Measurements from ENCODE around the gene EEIG1. TPM values are rescaled to one million over a fixed set of nuclear protein-coding genes. Genes with fewer than 3 reads are reported as not detected.

EEIG1 gene
- total RNA-seq, 1 donor from 2014 or later, result 32.8 TPM

DNA sequence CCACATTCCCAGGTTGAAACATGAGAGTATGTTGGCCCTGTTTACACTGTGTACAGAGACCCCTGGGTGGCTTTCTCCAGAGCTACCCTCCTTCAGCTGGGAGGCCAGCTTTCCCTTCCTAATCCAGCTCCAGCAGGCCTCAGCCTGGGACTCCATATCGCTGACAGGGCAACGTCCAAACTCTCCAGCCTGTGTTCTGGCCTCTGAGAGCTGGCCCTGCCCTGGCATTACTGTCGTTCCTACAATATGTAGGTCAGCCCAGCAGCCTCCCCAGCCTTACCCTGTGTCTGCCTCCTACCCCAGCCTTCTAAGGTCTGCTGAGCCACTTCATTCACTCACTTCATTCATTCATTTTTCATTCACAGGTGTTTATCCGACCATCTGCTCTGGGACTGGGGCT lies 8.3 kb upstream of the EEIG1 start:
- Histone ChIP-seq H3K4me3 (no peak overlapping the region), H3K4me1 (no peaks in the 10 kb centered on the region), H3K36me3 (no peaks in the 10 kb centered on the region), H3K9me3 (no peaks in the 10 kb centered on the region), H3K27me3 (no peaks in the 10 kb centered on the region), H3K27ac (no peak overlapping the region)
- no peak for DNase-seq (ENCODE audit: low spot score in 2 of 2)
- TF ChIP-seq, protein P1, sequence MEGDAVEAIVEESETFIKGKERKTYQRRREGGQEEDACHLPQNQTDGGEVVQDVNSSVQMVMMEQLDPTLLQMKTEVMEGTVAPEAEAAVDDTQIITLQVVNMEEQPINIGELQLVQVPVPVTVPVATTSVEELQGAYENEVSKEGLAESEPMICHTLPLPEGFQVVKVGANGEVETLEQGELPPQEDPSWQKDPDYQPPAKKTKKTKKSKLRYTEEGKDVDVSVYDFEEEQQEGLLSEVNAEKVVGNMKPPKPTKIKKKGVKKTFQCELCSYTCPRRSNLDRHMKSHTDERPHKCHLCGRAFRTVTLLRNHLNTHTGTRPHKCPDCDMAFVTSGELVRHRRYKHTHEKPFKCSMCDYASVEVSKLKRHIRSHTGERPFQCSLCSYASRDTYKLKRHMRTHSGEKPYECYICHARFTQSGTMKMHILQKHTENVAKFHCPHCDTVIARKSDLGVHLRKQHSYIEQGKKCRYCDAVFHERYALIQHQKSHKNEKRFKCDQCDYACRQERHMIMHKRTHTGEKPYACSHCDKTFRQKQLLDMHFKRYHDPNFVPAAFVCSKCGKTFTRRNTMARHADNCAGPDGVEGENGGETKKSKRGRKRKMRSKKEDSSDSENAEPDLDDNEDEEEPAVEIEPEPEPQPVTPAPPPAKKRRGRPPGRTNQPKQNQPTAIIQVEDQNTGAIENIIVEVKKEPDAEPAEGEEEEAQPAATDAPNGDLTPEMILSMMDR (IDR thresholded peaks at IDR 0.05), result no peak
- intact Hi-C loops (cut with DNase I), result no loop called here

DNA sequence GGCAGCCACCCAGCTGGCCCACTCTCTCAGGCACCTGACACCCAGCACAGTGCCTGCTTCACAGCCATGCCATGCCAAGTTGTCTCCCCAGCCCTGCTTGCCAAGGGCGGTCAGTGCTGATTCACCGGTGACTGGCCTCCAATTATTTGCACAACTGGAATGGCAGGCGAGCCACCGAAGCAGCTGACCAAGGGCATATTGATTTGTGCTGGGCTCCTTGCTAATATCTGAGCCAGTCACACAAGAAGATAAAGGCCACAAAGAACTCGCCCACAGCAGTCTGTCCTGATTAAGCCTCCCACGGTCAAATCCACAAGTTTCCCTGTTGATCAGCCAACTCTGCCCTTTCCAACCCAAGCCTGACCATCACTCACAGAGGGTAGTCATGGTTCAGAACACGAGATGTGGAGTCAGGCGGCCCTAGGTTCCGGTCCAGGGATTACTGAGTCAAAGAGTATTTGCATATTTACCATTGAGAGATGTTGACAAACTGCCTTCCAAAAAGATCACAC lies 6.4 kb upstream of the EEIG1 start:
- intact Hi-C loops (cut with DNase I), result no loop called here

DNA sequence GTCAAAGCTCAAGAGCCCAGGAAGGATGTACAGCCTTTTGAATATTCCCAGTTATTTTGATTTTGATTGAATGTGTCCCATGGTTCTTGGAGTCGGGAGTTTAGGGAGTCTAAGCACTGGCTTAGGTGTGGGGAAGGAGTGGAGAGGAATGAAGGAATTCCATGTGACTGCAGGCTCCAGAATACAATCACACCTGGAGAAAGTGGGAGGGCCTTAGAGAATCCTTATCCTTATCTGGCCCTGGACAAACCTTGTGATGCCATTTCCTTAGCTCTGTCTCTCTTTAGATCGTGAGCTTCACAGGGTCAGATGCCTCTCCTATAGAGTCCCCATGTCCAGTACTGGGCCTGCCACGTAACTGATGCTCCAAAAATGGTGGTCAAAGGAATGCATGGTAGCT lies 4.2 kb upstream of the EEIG1 start:
- TF ChIP-seq, protein P1 (IDR thresholded peaks at IDR 0.05), result no peak
- intact Hi-C loops (cut with DNase I), result no loop called here
- H3K9me3 ChIP-seq, result no peaks in the 10 kb centered on the region
- H3K4me1 ChIP-seq, result peaks cover 0 to 7% of the 10 kb centered on the region in 2 donors
- DNase-seq (ENCODE audit: low spot score in 2 of 2), result no peak
- H3K27me3 ChIP-seq, result no peaks in the 10 kb centered on the region
- H3K36me3 ChIP-seq, result no peaks in the 10 kb centered on the region
- H3K27ac ChIP-seq, result no peak overlapping the region
- no peak overlapping the region for H3K4me3 ChIP-seq

More for the DNA sequence above, 6.4 kb upstream of the EEIG1 start:
- no peak overlapping the region for H3K4me3 ChIP-seq
- H3K4me1 ChIP-seq, result no peaks in the 10 kb centered on the region
- H3K27ac ChIP-seq, result no peak overlapping the region
- no peaks in the 10 kb centered on the region for H3K9me3 ChIP-seq
- DNase-seq (ENCODE audit: low spot score in 2 of 2), result no peak
- H3K36me3 ChIP-seq, result no peaks in the 10 kb centered on the region
- H3K27me3 ChIP-seq, result no peaks in the 10 kb centered on the region
- TF ChIP-seq, protein P1 (IDR thresholded peaks at IDR 0.05), result no peak

DNA sequence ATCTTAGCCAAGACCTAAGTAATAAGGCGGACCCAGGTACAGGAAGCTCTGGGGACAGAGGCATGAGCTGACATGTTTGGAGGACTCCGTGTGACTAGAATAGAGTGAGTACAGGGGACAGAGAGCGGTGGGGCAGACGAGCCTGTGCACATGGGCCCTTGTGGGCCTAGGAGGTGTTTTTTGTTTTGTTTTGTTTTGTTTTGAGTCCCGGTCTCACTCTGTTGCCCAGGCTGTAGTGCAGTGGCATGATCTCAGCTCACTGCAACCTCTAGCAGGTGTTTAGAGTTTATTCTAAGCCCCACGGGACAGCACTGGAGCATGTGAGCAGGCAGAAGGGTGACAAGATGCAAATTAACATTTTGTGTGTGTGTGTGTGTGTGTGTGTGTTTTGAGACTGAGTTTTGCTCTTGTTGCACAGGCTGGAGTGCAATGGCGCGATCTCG lies 3.1 kb upstream of the EEIG1 start:
- TF ChIP-seq, protein P1 (IDR thresholded peaks at IDR 0.05), result no peak
- Histone ChIP-seq H3K27me3 (no peaks in the 10 kb centered on the region), H3K4me3 (no peak overlapping the region), H3K36me3 (no peaks in the 10 kb centered on the region), H3K4me1 (peaks cover 6 to 8% of the 10 kb centered on the region in 2 donors), H3K27ac (no peak overlapping the region), H3K9me3 (no peaks in the 10 kb centered on the region)
- intact Hi-C loops (cut with DNase I), result no loop called here
- DNase-seq (ENCODE audit: low spot score in 2 of 2), result no peak

DNA sequence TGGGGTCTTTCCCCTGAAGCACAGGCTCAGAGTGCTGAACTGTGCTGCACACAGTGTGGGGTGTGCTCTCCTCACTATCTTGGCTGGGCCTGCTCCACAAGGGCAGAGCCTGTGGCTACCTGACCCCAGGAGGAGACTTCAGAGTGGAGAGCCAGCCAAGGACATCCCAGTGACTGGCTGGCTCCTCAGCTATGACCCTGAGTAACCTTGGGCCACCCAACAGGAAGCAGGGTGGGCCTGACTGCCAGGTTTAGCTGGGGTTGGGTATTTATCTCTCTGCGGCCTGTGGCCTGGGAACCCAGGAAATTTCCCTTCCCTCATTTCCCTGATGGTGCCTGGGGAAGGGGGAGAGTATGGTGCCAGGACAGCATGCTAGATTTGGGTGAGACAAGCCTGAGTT lies 2.1 kb upstream of the EEIG1 start:
- Histone ChIP-seq H3K27me3 (no peaks in the 10 kb centered on the region), H3K4me1 (peaks cover 11 to 18% of the 10 kb centered on the region in 2 donors), H3K4me3 (no peak overlapping the region), H3K27ac (no peak overlapping the region), H3K9me3 (no peaks in the 10 kb centered on the region), H3K36me3 (no peaks in the 10 kb centered on the region)
- intact Hi-C loops (cut with DNase I), result no loop called here
- TF ChIP-seq, protein P1 (IDR thresholded peaks at IDR 0.05), result no peak
- DNase-seq (ENCODE audit: low spot score in 2 of 2), result no peak

Measured in ascending aorta (tissue), 2 donors.